Progenitor cell of endocrine pancreas (in vitro differentiated cells): Measurements from ENCODE around the gene RMDN2. TPM values are rescaled to one million over a fixed set of nuclear protein-coding genes. Genes with fewer than 3 reads are reported as not detected.

Source experiments
- DNase-seq: peaks from one replicate; pipeline ENCODE4 v3.0.0; 2021; ENCODE audit warnings: low spot score; ENCODE audit not compliant: unreplicated experiment
- H3K27ac Mint-ChIP-seq: 2 replicates; pipeline ENCODE4 v1.8.0; 2021; ENCODE audit warnings: mild to moderate bottlenecking, moderate library complexity, mixed read lengths
- H3K27me3 Mint-ChIP-seq: 2 replicates; pipeline ENCODE4 v1.8.0; 2021; ENCODE audit warnings: mixed read lengths
- H3K36me3 Mint-ChIP-seq: 2 replicates; pipeline ENCODE4 v1.8.0; 2022; ENCODE audit warnings: mixed read lengths; ENCODE audit not compliant: insufficient read depth
- H3K4me1 Mint-ChIP-seq: 2 replicates; pipeline ENCODE4 v1.8.0; 2021; ENCODE audit warnings: low read depth, mixed read lengths
- H3K4me3 Mint-ChIP-seq: 2 replicates; pipeline ENCODE4 v1.8.0; 2021; ENCODE audit warnings: low read depth, mild to moderate bottlenecking, moderate library complexity, mixed read lengths
- H3K9me3 Mint-ChIP-seq: 2 replicates; pipeline ENCODE4 v1.8.0; 2021; ENCODE audit warnings: low read depth, mixed read lengths
- CTCF ChIP-seq: fragments of 200-600 bp; sonication (generic); IDR thresholded peaks from one replicate; pipeline ENCODE4 v1.5.0; 2021; ENCODE audit warnings: antibody characterized with exemption, mild to moderate bottlenecking; ENCODE audit not compliant: unreplicated experiment
- total RNA-seq: library from RNA; stranded (reverse); gene quantifications from 2 replicates; pipeline ENCODE4 v1.2.1, GENCODE V29; 2021

The RMDN2 gene
- total RNA-seq, 1 donor from 2014 or later = 9.2 TPM

- Mint-ChIP-seq H3K4me3 (no peak overlapping the region), H3K27ac (no peak overlapping the region), H3K9me3 (peaks cover 17% of the 10 kb centered on the region), H3K36me3 (peaks cover 2% of the 10 kb centered on the region), H3K4me1 (peaks cover 10% of the 10 kb centered on the region), H3K27me3 (no peaks in the 10 kb centered on the region)
- no peak for TF ChIP-seq CTCF
- DNase-seq = no peak
Measured at GRCh38 chr2:38026846-38027245, 101.8 kb downstream of the RMDN2 start.

DNA sequence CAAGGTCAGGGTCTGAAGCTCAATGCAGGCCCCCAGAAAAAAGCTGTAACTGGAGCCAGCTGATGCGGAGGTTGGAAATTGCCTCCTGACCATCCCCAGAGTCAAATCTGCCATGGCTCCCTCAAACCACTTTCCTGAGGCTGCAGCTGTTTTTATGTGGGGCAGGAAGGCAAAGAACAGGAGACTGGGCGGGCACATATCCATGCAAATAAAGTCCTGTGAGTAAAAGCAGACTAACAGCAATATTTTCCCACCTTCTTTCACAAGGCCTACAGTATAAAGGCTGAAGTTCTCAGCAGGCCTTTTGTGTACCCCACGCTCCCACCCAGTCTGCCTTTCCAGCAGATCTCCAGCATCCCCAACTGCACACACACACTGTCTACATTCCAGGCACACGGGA lies 103.7 kb downstream of the RMDN2 start:
- Mint-ChIP-seq H3K4me1 (peaks cover 10% of the 10 kb centered on the region), H3K9me3 (peaks cover 16% of the 10 kb centered on the region), H3K36me3 (peaks cover 2% of the 10 kb centered on the region), H3K4me3 (no peak overlapping the region), H3K27me3 (no peaks in the 10 kb centered on the region), H3K27ac (no peak overlapping the region)
- DNase-seq = no peak
- no peak for TF ChIP-seq CTCF

GRCh38 chr2:38029512-38029911 lies 104.4 kb downstream of the RMDN2 start:
- H3K4me3 Mint-ChIP-seq = no peak overlapping the region
- no peak overlapping the region for H3K27ac Mint-ChIP-seq
- H3K36me3 Mint-ChIP-seq = no peaks in the 10 kb centered on the region
- peaks cover 10% of the 10 kb centered on the region for H3K4me1 Mint-ChIP-seq
- no peaks in the 10 kb centered on the region for H3K27me3 Mint-ChIP-seq
- DNase-seq = no peak
- peaks cover 10% of the 10 kb centered on the region for H3K9me3 Mint-ChIP-seq
- TF ChIP-seq CTCF = no peak

- H3K27ac Mint-ChIP-seq = no peak overlapping the region
Measured at GRCh38 chr2:38030635-38031355, 105.7 kb downstream of the RMDN2 start.

DNA sequence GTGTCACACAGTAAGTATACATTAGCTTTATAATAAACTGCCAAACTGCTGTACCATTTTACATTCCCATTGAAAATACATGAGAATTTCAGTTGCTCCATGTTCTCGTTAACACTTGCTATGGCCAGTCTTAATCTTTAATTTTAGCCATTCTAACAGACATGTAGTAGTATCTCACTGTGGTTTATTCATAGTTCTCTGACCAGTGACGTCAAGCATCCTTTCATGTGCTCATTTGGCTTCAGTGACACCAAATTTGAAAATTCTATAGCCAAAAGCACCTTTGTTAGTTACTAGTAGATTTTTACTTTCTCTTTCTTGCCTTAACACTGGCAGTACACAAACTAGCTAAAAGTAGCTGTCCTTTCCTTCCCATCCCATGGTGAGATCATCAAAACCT lies 107.9 kb downstream of the RMDN2 start:
- DNase-seq = no peak
- Mint-ChIP-seq H3K27me3 (peaks cover 16% of the 10 kb centered on the region), H3K4me1 (peaks cover under 1% of the 10 kb centered on the region), H3K36me3 (no peaks in the 10 kb centered on the region), H3K4me3 (no peak overlapping the region), H3K9me3 (no peaks in the 10 kb centered on the region), H3K27ac (no peak overlapping the region)
- no peak for TF ChIP-seq CTCF

More at GRCh38 chr2:38030635-38031355, 105.7 kb downstream of the RMDN2 start:
- H3K27me3 Mint-ChIP-seq = no peaks in the 10 kb centered on the region
- no peak for DNase-seq
- no peak for TF ChIP-seq CTCF
- H3K36me3 Mint-ChIP-seq = no peaks in the 10 kb centered on the region
- peaks cover 3% of the 10 kb centered on the region for H3K9me3 Mint-ChIP-seq
- peaks cover 8% of the 10 kb centered on the region for H3K4me1 Mint-ChIP-seq
- no peak overlapping the region for H3K4me3 Mint-ChIP-seq
